SJCRH30 (cell line): ENCODE data around the gene TMEM143. TPM values are rescaled to one million over a fixed set of nuclear protein-coding genes. Genes with fewer than 3 reads are reported as not detected.
A peak's percentile ranks its signal among the peaks of the same experiment; 100 is the strongest.
"Not testable (repeated sequence)": the region's sequence is repeated elsewhere in the genome, so short reads cannot be mapped to it uniquely, and the experiment has no call there.

Experiments used
- DNase-seq, 2 experiments: peaks; one replicate each; pipeline ENCODE4 v3.0.0-alpha.2; 2015 to 2020
- H3K27ac ChIP-seq: fragments of 250-450 bp; sonication (Bioruptor Pico); 2 replicates; pipeline ENCODE4 v1.5.1; 2020; ENCODE audit warnings: mild to moderate bottlenecking, moderate library complexity
- H3K27me3 ChIP-seq: fragments of 250-450 bp; sonication (Bioruptor Pico); 2 replicates; pipeline ENCODE4 v1.5.1; 2020; ENCODE audit warnings: mild to moderate bottlenecking, moderate library complexity
- H3K36me3 ChIP-seq: fragments of 250-450 bp; sonication (Bioruptor Pico); 2 replicates; pipeline ENCODE4 v1.5.1; 2020; ENCODE audit warnings: mild to moderate bottlenecking, moderate library complexity
- H3K4me1 ChIP-seq: fragments of 250-450 bp; sonication (Bioruptor Pico); 2 replicates; pipeline ENCODE4 v1.5.1; 2020; ENCODE audit warnings: mild to moderate bottlenecking, moderate library complexity
- H3K4me3 ChIP-seq: fragments of 250-450 bp; sonication (Bioruptor Pico); 2 replicates; pipeline ENCODE4 v1.5.1; 2020; ENCODE audit warnings: mild to moderate bottlenecking, moderate library complexity
- H3K9me3 ChIP-seq: fragments of 250-450 bp; sonication (Bioruptor Pico); replicated peaks from 2 replicates; pipeline ENCODE4 v1.5.1; 2020; ENCODE audit warnings: mild to moderate bottlenecking, moderate library complexity
- total RNA-seq: library from RNA; depleted of rRNA; stranded (reverse); fragments of >200 nt; shearing (Covaris generic); gene quantifications from 2 replicates; pipeline ENCODE4 v1.2.3, GENCODE V29; 2014

TMEM143 gene
- total RNA-seq, 1 experiment from 2014 or later, result 2.6 TPM

- Histone ChIP-seq H3K4me3 (no peak overlapping the region), H3K27ac (no peak overlapping the region), H3K9me3 (no peaks in the 10 kb centered on the region), H3K27me3 (peaks cover 9% of the 10 kb centered on the region; the same call in 1 of the 2 replicates), H3K4me1 (peaks cover 8% of the 10 kb centered on the region), H3K36me3 (no peaks in the 10 kb centered on the region)
- no peak for DNase-seq
Measured at GRCh38 chr19:48373567-48373966, 9.8 kb upstream of the TMEM143 start.

GRCh38 chr19:48372904-48373303 lies 9.2 kb upstream of the TMEM143 start:
- H3K36me3 ChIP-seq, result no peaks in the 10 kb centered on the region
- H3K27ac ChIP-seq, result no peak overlapping the region
- no peak for DNase-seq

GRCh38 chr19:48371771-48372170 lies 8.0 kb upstream of the TMEM143 start:
- not testable (repeated sequence) for H3K4me3 ChIP-seq, H3K27ac ChIP-seq, H3K9me3 ChIP-seq, H3K27me3 ChIP-seq, DNase-seq, H3K36me3 ChIP-seq
- H3K4me1 ChIP-seq, result peaks cover 11% of the 10 kb centered on the region

More at GRCh38 chr19:48372904-48373303, 9.2 kb upstream of the TMEM143 start:
- Histone ChIP-seq H3K4me1 (peaks cover 11% of the 10 kb centered on the region), H3K9me3 (no peaks in the 10 kb centered on the region), H3K4me3 (no peak overlapping the region), H3K27me3 (peaks cover 9% of the 10 kb centered on the region; the same call in 1 of the 2 replicates)

GRCh38 chr19:48371367-48371766 lies 7.6 kb upstream of the TMEM143 start:
- H3K4me3 ChIP-seq, result no peak overlapping the region
- no peaks in the 10 kb centered on the region for H3K36me3 ChIP-seq
- H3K27me3 ChIP-seq, result peaks cover 9% of the 10 kb centered on the region; the same call in 1 of the 2 replicates
- no peak for DNase-seq
- H3K27ac ChIP-seq, result no peak overlapping the region
- no peaks in the 10 kb centered on the region for H3K9me3 ChIP-seq
- peaks cover 11% of the 10 kb centered on the region for H3K4me1 ChIP-seq

GRCh38 chr19:48370955-48371354 lies 7.2 kb upstream of the TMEM143 start:
- H3K9me3 ChIP-seq, result no peaks in the 10 kb centered on the region
- H3K4me1 ChIP-seq, result peaks cover 11% of the 10 kb centered on the region
- no peak for DNase-seq
- no peaks in the 10 kb centered on the region for H3K36me3 ChIP-seq
- peaks cover 9% of the 10 kb centered on the region; the same call in 1 of the 2 replicates for H3K27me3 ChIP-seq
- H3K4me3 ChIP-seq, result no peak overlapping the region
- no peak overlapping the region for H3K27ac ChIP-seq

- H3K4me1 ChIP-seq, result peaks cover 11% of the 10 kb centered on the region
- H3K27ac ChIP-seq, result no peak overlapping the region
- DNase-seq, result peak; percentile 50 to 59
Measured at GRCh38 chr19:48368936-48369335, 5.2 kb upstream of the TMEM143 start.

GRCh38 chr19:48367855-48368254 lies 4.1 kb upstream of the TMEM143 start:
- Histone ChIP-seq H3K27ac (no peak overlapping the region), H3K4me1 (peaks cover 11% of the 10 kb centered on the region), H3K4me3 (no peak overlapping the region), H3K9me3 (no peaks in the 10 kb centered on the region), H3K27me3 (peaks cover 9% of the 10 kb centered on the region; the same call in 1 of the 2 replicates), H3K36me3 (no peaks in the 10 kb centered on the region)
- no peak for DNase-seq

More at GRCh38 chr19:48368936-48369335, 5.2 kb upstream of the TMEM143 start:
- Histone ChIP-seq H3K27me3 (peaks cover 9% of the 10 kb centered on the region; the same call in 1 of the 2 replicates), H3K4me3 (no peak overlapping the region; the same call in 1 of the 2 replicates), H3K36me3 (no peaks in the 10 kb centered on the region), H3K9me3 (no peaks in the 10 kb centered on the region)

GRCh38 chr19:48365602-48366001 lies 1.9 kb upstream of the TMEM143 start:
- H3K9me3 ChIP-seq, result no peaks in the 10 kb centered on the region
- no peak overlapping the region for H3K4me3 ChIP-seq
- peaks cover 11% of the 10 kb centered on the region for H3K4me1 ChIP-seq
- DNase-seq, result no peak
- H3K27me3 ChIP-seq, result peaks cover 6% of the 10 kb centered on the region; the same call in 1 of the 2 replicates
- H3K27ac ChIP-seq, result no peak overlapping the region
- H3K36me3 ChIP-seq, result no peaks in the 10 kb centered on the region

GRCh38 chr19:48364598-48365348 lies 1.0 kb upstream of the TMEM143 start:
- peaks cover 11% of the 10 kb centered on the region for H3K4me1 ChIP-seq
- H3K27ac ChIP-seq, result peak overlapping the region; percentile 0; the same call in 1 of the 2 replicates
- no peak overlapping the region for H3K4me3 ChIP-seq
- H3K9me3 ChIP-seq, result no peaks in the 10 kb centered on the region
- H3K27me3 ChIP-seq, result peaks cover 5% of the 10 kb centered on the region; the same call in 1 of the 2 replicates
- H3K36me3 ChIP-seq, result no peaks in the 10 kb centered on the region
- no peak for DNase-seq

- Histone ChIP-seq H3K4me3 (peak overlapping the region; percentile 55), H3K4me1 (peaks cover 1% of the 10 kb centered on the region), H3K9me3 (no peaks in the 10 kb centered on the region), H3K36me3 (no peaks in the 10 kb centered on the region), H3K27me3 (no peaks in the 10 kb centered on the region), H3K27ac (peak overlapping the region; percentile 39)
- peak in 1 of 2 experiments; percentile 31 for DNase-seq
Measured at GRCh38 chr19:48363500-48363809, 285 bp downstream of the TMEM143 start.

- DNase-seq, result peak; percentile 96 to 97
- Histone ChIP-seq H3K4me3 (peak overlapping the region; percentile 55), H3K27ac (peak overlapping the region; percentile 39), H3K4me1 (no peaks in the 10 kb centered on the region), H3K27me3 (no peaks in the 10 kb centered on the region), H3K9me3 (no peaks in the 10 kb centered on the region), H3K36me3 (no peaks in the 10 kb centered on the region)
Measured at GRCh38 chr19:48362716-48363499, 832 bp downstream of the TMEM143 start.

GRCh38 chr19:48361912-48362311 lies 1.8 kb downstream of the TMEM143 start:
- H3K27ac ChIP-seq, result no peak overlapping the region
- H3K4me3 ChIP-seq, result no peak overlapping the region
- DNase-seq, result no peak
- no peaks in the 10 kb centered on the region for H3K36me3 ChIP-seq
- H3K4me1 ChIP-seq, result no peaks in the 10 kb centered on the region
- H3K27me3 ChIP-seq, result no peaks in the 10 kb centered on the region
- H3K9me3 ChIP-seq, result no peaks in the 10 kb centered on the region

- no peaks in the 10 kb centered on the region for H3K9me3 ChIP-seq
- 0 out of 2 replicates have a peak, but pooled peaks cover 4% of the 10 kb centered on the region for H3K4me1 ChIP-seq
- H3K27ac ChIP-seq, result no peak overlapping the region
- no peak overlapping the region for H3K4me3 ChIP-seq
- no peaks in the 10 kb centered on the region for H3K27me3 ChIP-seq
- H3K36me3 ChIP-seq, result no peaks in the 10 kb centered on the region
- no peak for DNase-seq
Measured at GRCh38 chr19:48359123-48359522, 4.6 kb downstream of the TMEM143 start.

GRCh38 chr19:48355365-48355954 lies 8.3 kb downstream of the TMEM143 start:
- Histone ChIP-seq H3K27me3 (no peaks in the 10 kb centered on the region), H3K27ac (no peak overlapping the region), H3K36me3 (no peaks in the 10 kb centered on the region), H3K9me3 (no peaks in the 10 kb centered on the region), H3K4me1 (0 out of 2 replicates have a peak, but pooled peaks cover 4% of the 10 kb centered on the region), H3K4me3 (no peak overlapping the region)
- no peak for DNase-seq
